ENCODE data around the gene MTREX. TPM values are rescaled to one million over a fixed set of nuclear protein-coding genes. Genes with fewer than 3 reads are reported as not detected.

MTREX gene
- total and polyA plus RNA-seq, 2 of the 8 experiments (the other 6 are each of a cell fraction or from before 2014, with no cell fraction given), result 16.0 to 130 TPM

GRCh38 chr5:55407059-55407684 lies 99.4 kb downstream of the MTREX start:
- no peak overlapping the region for H3K14ac ChIP-seq (ENCODE audit: insufficient read length)
- H3K23me2 ChIP-seq (ENCODE audit: low read depth, low read length), result no peaks in the 10 kb centered on the region
- H4K8ac ChIP-seq (ENCODE audit: extremely low read depth, insufficient read depth, low read length), result no peak overlapping the region
- no peak overlapping the region for H2BK120ac ChIP-seq (replicated peaks; ENCODE audit: low read depth, low read length)
- H3K4me3 ChIP-seq (ENCODE audit: extremely low read depth in 1 of 4, insufficient read depth in 2 of 4, low read depth in 3 of 4, low read length in 4 of 4), result no peak overlapping the region
- no peaks in the 10 kb centered on the region for H3K4me1 ChIP-seq (replicated peaks in 1 of 4; ENCODE audit: control insufficient read depth in 3 of 4, insufficient read depth in 4 of 4, low read length in 3 of 4)
- H2BK5ac ChIP-seq (ENCODE audit: low read depth, low read length), result no peak overlapping the region
- no peak overlapping the region for H2BK12ac ChIP-seq (ENCODE audit: low read depth, low read length)
- ChIA-PET CTCF (ENCODE audit: partially characterized antibody) (interaction anchor here (1.0 to 3.4 kb wide), 7 partner anchors 13 to 290 kb away, joined by 3 to 21 read pairs (median 5); no protein-coding TSS in a partner anchor), POLR2A (ENCODE audit: partially characterized antibody) (no interaction called here)
- H2AFZ ChIP-seq (ENCODE audit: low read length), result no peak overlapping the region
- no peak overlapping the region for H3K56ac ChIP-seq (replicated peaks; ENCODE audit: insufficient read length, low read depth, low read length)
- WGBS, 2 experiments (ENCODE audit: extremely low coverage in 1 of 2, insufficient coverage in 1 of 2, insufficient read length in 1 of 2, insufficient replicate concordance in 2 of 2, low coverage in 1 of 2, low lambda C conversion rate in 2 of 2, missing lambda C conversion rate in 1 of 2), result 92% methylated on average over 1 of the region's 1 CpG; no CpG with 5 or more reads in 1 of the 2 experiments
- H4K5ac ChIP-seq (ENCODE audit: insufficient read length, low read depth, low read length), result no peak overlapping the region
- H2AK5ac ChIP-seq (ENCODE audit: low read depth, low read length), result no peak overlapping the region
- H4K20me1 ChIP-seq (replicated peaks in 1 of 2; ENCODE audit: control insufficient read depth in 1 of 2, insufficient read depth in 2 of 2, low read length in 2 of 2), result no peaks in the 10 kb centered on the region
- H3K23ac ChIP-seq (ENCODE audit: insufficient read length), result no peak overlapping the region
- DNase-seq (ENCODE audit: low read depth in 1 of 2, low spot score in 2 of 2) (no peak), FAIRE-seq (peak; percentile 39)
- no peaks in the 10 kb centered on the region for H3K79me1 ChIP-seq (ENCODE audit: low read depth, low read length)
- H3K4ac ChIP-seq (replicated peaks; ENCODE audit: insufficient read length, low read depth, low read length), result no peak overlapping the region
- peaks cover 0 to 49% (median 14%) of the 10 kb centered on the region in 4 experiments; a peak in 5 of 8 replicates for H3K36me3 ChIP-seq (ENCODE audit: control insufficient read depth in 2 of 4, insufficient read depth in 4 of 4, low read length in 3 of 4)
- H2BK15ac ChIP-seq (ENCODE audit: low read length), result no peak overlapping the region
- no peaks in the 10 kb centered on the region for H3K9me3 ChIP-seq (ENCODE audit: insufficient read depth in 2 of 2, low read depth in 1 of 2, low read length in 1 of 2)
- H3K9ac ChIP-seq (replicated peaks in 1 of 4; ENCODE audit: extremely low read depth in 1 of 4, low read depth in 3 of 4, low read length in 3 of 4), result no peak overlapping the region
- H2BK20ac ChIP-seq (ENCODE audit: low read length), result no peak overlapping the region
- H4K91ac ChIP-seq (replicated peaks; ENCODE audit: insufficient read length, low read length), result no peak overlapping the region
- no peak overlapping the region for H3K27ac ChIP-seq (ENCODE audit: low read depth, low read length)
- H3K4me2 ChIP-seq (ENCODE audit: insufficient read depth in 1 of 2, low read depth in 2 of 2, low read length in 2 of 2), result no peak overlapping the region
- no peak overlapping the region for H3K18ac ChIP-seq (ENCODE audit: extremely low read depth, low read length)
- H3K79me2 ChIP-seq (ENCODE audit: control insufficient read depth in 1 of 2, insufficient read depth in 2 of 2, low read length in 2 of 2), result no peaks in the 10 kb centered on the region
- no peaks in the 10 kb centered on the region for H3K27me3 ChIP-seq (replicated peaks in 1 of 4; ENCODE audit: control insufficient read depth in 3 of 4, extremely low read depth in 1 of 4, insufficient read depth in 3 of 4, low read length in 3 of 4)
- TF ChIP-seq RAD21 (IDR thresholded peaks at IDR 0.05 in 1 of 2, conservative IDR thresholded peaks at IDR 0.05 in 1 of 2; ENCODE audit: low read depth in 2 of 2, low read length in 2 of 2) (peak; percentile 81 to 83), TBP (IDR thresholded peaks at IDR 0.05; ENCODE audit: low read depth, low read length) (no peak), MAX (IDR thresholded peaks at IDR 0.05) (no peak), CTCF (IDR thresholded peaks at IDR 0.05; ENCODE audit: control extremely low read depth in 1 of 3, insufficient read depth in 1 of 3, low read depth in 1 of 3, low read length in 3 of 3) (peak; percentile 2 to 71 (median 56))
